A549 (cell line): ENCODE data around the gene HSPB1.

Experiments
- CTCF ChIP-seq: fragments of >200 bp; sonication (Bioruptor Twin); formaldehyde crosslinking; IDR thresholded peaks from 3 replicates; pipeline ENCODE4 v1.5.1; 2016
- JUN ChIP-seq, 2 experiments: fragments of >200 bp; sonication (Bioruptor Twin); formaldehyde crosslinking; IDR thresholded peaks; 2 replicates in 1 of 2; 3 replicates in 1 of 2; pipeline ENCODE4 v1.6.1; 2016 to 2017
- MAX ChIP-seq: IDR thresholded peaks from 2 replicates; pipeline ENCODE4 v1.6.1; 2012
- SREBF2 ChIP-seq: fragments of 450-650 bp; IDR thresholded peaks from 2 replicates; pipeline ENCODE4 v1.6.1; 2014; ENCODE audit warnings: mild to moderate bottlenecking, moderate library complexity

- no peak for TF ChIP-seq MAX
- no peak for TF ChIP-seq JUN (IDR thresholded peaks at IDR 0.05)
- TF ChIP-seq SREBF2, result no peak
- no peak for TF ChIP-seq CTCF
Measured at GRCh38 chr7:76269895-76270294, 32.6 kb upstream of the HSPB1 start.
